ENCODE measurements around the gene MRPL18. TPM values are rescaled to one million over a fixed set of nuclear protein-coding genes. Genes with fewer than 3 reads are reported as not detected.

Gene MRPL18
- polyA plus RNA-seq, 1 donor (not counting 4 experiments of a cell fraction or from before 2014, with no cell fraction given) = 127 TPM

GRCh38 chr6:159800141-159800865 is 10.0 kb downstream of the MRPL18 start, which contains the start of gene PNLDC1:
PNLDC1 (plus strand) TSS chr6:159800276; CDS start chr6:159800308, 32 bp downstream.
- Histone ChIP-seq H2AFZ (ENCODE audit: control insufficient read depth, low read length) (no peak within 1 kb of the TSS), H3K9me1 (ENCODE audit: control insufficient read depth, extremely low read depth, insufficient read depth, low read length) (no peaks in the 10 kb centered on the region), H3K9me3 (ENCODE audit: control insufficient read depth, low read depth, low read length) (no peaks in the 10 kb centered on the region), H3K9ac (ENCODE audit: control insufficient read depth, extremely low read depth, insufficient read depth, low read length) (no peak within 1 kb of the TSS), H3K4me3 (ENCODE audit: control insufficient read depth in 2 of 3, extremely low read depth in 1 of 3, insufficient read depth in 2 of 3, low read depth in 1 of 3, low read length in 3 of 3) (no peak within 1 kb of the TSS), H3K36me3 (ENCODE audit: control insufficient read depth in 2 of 2, extremely low read depth in 1 of 2, insufficient read depth in 2 of 2, low read length in 2 of 2) (peaks cover 0 to 12% of the 10 kb centered on the region in 2 experiments), H3K4me1 (ENCODE audit: control insufficient read depth, extremely low read depth, insufficient read depth, low read length) (no peaks in the 10 kb centered on the region), H3K27ac (ENCODE audit: control insufficient read depth, insufficient read depth, low read length) (no peak within 1 kb of the TSS), H4K20me1 (ENCODE audit: control insufficient read depth, extremely low read depth, insufficient read depth, low read length) (no peaks in the 10 kb centered on the region), H3K27me3 (ENCODE audit: control insufficient read depth, extremely low read depth, insufficient read depth, low read length) (no peaks in the 10 kb centered on the region), H3K4me2 (ENCODE audit: control insufficient read depth, extremely low read depth, insufficient read depth, low read depth, low read length) (no peak within 1 kb of the TSS), H3K79me2 (ENCODE audit: control insufficient read depth, insufficient read depth, low read length) (peaks cover 6% of the 10 kb centered on the region)
- TF ChIP-seq EZH2 (IDR thresholded peaks at IDR 0.05; ENCODE audit: low read length) (no peak), CTCF (optimal IDR thresholded peaks at IDR 0.05 in 1 of 3, IDR thresholded peaks at IDR 0.05 in 1 of 3, conservative IDR thresholded peaks at IDR 0.05 in 1 of 3; ENCODE audit: extremely low read depth in 1 of 3, insufficient read depth in 2 of 3, low read length in 3 of 3) (no peak)
- no peak for FAIRE-seq
- DNase-seq (ENCODE audit: low read depth, low spot score) = no peak
- dilution Hi-C loops (cut with MboI; ENCODE audit: extremely low pct_ligation_motif_present, low sequenced_read_pairs) = no loop called here

- no peak for FAIRE-seq
- no peaks in the 10 kb centered on the region for H3K27me3 ChIP-seq (ENCODE audit: control insufficient read depth, extremely low read depth, insufficient read depth, low read length)
These were observed 11.7 kb downstream of the MRPL18 start for GRCh38 chr6:159801935-159802334.

More at GRCh38 chr6:159801935-159802334, 11.7 kb downstream of the MRPL18 start:
- Histone ChIP-seq H3K9me3 (ENCODE audit: control insufficient read depth, low read depth, low read length) (no peaks in the 10 kb centered on the region), H3K9ac (ENCODE audit: control insufficient read depth, extremely low read depth, insufficient read depth, low read length) (no peak overlapping the region), H4K20me1 (ENCODE audit: control insufficient read depth, extremely low read depth, insufficient read depth, low read length) (no peaks in the 10 kb centered on the region), H3K4me3 (ENCODE audit: control insufficient read depth in 2 of 3, extremely low read depth in 1 of 3, insufficient read depth in 2 of 3, low read depth in 1 of 3, low read length in 3 of 3) (no peak overlapping the region), H3K79me2 (ENCODE audit: control insufficient read depth, insufficient read depth, low read length) (no peaks in the 10 kb centered on the region), H2AFZ (ENCODE audit: control insufficient read depth, low read length) (no peak overlapping the region), H3K36me3 (ENCODE audit: control insufficient read depth in 2 of 2, extremely low read depth in 1 of 2, insufficient read depth in 2 of 2, low read length in 2 of 2) (peaks cover 0 to 12% of the 10 kb centered on the region in 2 experiments), H3K9me1 (ENCODE audit: control insufficient read depth, extremely low read depth, insufficient read depth, low read length) (no peaks in the 10 kb centered on the region), H3K4me1 (ENCODE audit: control insufficient read depth, extremely low read depth, insufficient read depth, low read length) (peaks cover 1% of the 10 kb centered on the region), H3K4me2 (ENCODE audit: control insufficient read depth, extremely low read depth, insufficient read depth, low read depth, low read length) (no peak overlapping the region), H3K27ac (ENCODE audit: control insufficient read depth, insufficient read depth, low read length) (no peak overlapping the region)
- DNase-seq (ENCODE audit: low read depth, low spot score) = no peak
- dilution Hi-C loops (cut with MboI; ENCODE audit: extremely low pct_ligation_motif_present, low sequenced_read_pairs) = no loop called here
- TF ChIP-seq EZH2 (IDR thresholded peaks at IDR 0.05; ENCODE audit: low read length) (no peak), CTCF (optimal IDR thresholded peaks at IDR 0.05 in 1 of 3, IDR thresholded peaks at IDR 0.05 in 1 of 3, conservative IDR thresholded peaks at IDR 0.05 in 1 of 3; ENCODE audit: extremely low read depth in 1 of 3, insufficient read depth in 2 of 3, low read length in 3 of 3) (no peak)
